SK-N-SH treated with all-trans-retinoic acid at 6 μM for 48 hours (cell line): ENCODE data around the gene TRIM34.

Experiments used
- ARNTL ChIP-seq: fragments of 450-650 bp; formaldehyde crosslinking; IDR thresholded peaks from 2 replicates; pipeline ENCODE4 v1.5.0; 2020; ENCODE audit warnings: low read depth, mild to moderate bottlenecking, moderate library complexity, borderline replicate concordance
- OSR1 ChIP-seq: fragments of 250-450 bp; sonication (Bioruptor Pico); IDR thresholded peaks from 2 replicates; pipeline ENCODE4 v1.8.0; 2022; ENCODE audit warnings: moderate library complexity, mild to moderate bottlenecking, inconsistent platforms

DNA sequence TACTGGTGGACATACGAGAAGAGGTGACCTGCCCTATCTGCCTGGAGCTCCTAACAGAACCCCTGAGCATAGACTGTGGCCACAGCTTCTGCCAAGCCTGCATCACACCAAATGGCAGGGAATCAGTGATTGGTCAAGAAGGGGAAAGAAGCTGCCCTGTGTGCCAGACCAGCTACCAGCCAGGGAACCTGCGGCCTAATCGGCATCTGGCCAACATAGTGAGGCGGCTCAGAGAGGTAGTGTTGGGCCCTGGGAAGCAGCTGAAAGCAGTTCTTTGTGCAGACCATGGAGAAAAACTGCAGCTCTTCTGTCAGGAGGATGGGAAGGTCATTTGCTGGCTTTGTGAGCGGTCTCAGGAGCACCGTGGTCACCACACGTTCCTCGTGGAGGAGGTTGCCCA, 21.5 kb upstream of the TRIM34 start:
- TF ChIP-seq OSR1 (CRISPR knock-in tag) (no peak), ARNTL (CRISPR knock-in tag) (no peak)
